GM18868 (cell line): Measurements from ENCODE around the gene FGGY.

Experiments used
- ATAC-seq: cut with Tn5 transposase; IDR thresholded peaks from one replicate; pipeline ENCODE4 v1.9.1; 2021; ENCODE audit warnings: mild to moderate bottlenecking, moderate library complexity; ENCODE audit not compliant: unreplicated experiment

FGGY gene

DNA sequence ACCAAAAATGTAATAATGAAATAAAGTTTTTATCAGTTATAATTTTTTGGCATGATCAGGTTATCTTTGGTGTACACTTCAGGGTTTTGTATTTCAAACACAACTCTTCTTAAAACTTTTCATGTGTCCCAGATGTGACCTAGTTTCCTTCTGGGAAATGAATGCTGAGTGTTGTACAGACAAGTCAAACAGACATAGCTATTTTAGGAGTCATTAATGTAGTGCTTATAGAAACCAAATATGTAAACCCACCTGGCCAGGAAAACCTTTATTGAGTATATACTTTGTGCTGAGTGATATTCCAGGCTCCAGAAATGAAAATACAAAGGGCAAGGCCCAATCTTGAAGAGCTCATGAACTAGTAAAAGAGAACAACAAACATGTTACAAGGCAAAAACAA lies 491.9 kb downstream of the FGGY start:
- no peak for ATAC-seq

DNA sequence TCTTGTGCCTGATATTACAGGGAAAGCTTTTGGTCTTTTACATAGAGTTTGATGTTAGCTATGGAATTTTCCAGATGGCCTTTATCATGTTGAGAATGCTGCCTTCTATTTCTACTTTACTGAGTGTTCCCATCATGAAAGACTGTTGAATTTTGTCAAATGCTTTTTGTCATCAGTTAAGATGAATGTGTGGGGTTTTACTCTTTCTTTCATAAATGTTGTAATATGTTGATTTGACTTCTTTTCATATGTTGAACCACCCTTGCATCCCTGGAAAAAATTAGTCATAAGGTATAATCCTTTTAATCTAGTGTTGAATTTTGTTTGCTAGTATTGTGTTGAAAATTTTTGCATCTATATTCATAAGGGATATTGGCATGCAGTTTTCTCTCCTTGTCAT lies 501.7 kb downstream of the FGGY start:
- ATAC-seq = no peak

- ATAC-seq = no peak
Measured at GRCh38 chr1:59803458-59804038, 506.7 kb downstream of the FGGY start.

GRCh38 chr1:59804301-59804700 lies 507.4 kb downstream of the FGGY start:
- ATAC-seq = no peak

GRCh38 chr1:59805554-59805953 lies 508.7 kb downstream of the FGGY start:
- ATAC-seq = no peak
